ENCODE results near the gene HEBP1. TPM values are rescaled to one million over a fixed set of nuclear protein-coding genes. Genes with fewer than 3 reads are reported as not detected.

The HEBP1 gene
- total and polyA plus RNA-seq, 2 donors from 2014 or later: 66.8 to 142 TPM

DNA sequence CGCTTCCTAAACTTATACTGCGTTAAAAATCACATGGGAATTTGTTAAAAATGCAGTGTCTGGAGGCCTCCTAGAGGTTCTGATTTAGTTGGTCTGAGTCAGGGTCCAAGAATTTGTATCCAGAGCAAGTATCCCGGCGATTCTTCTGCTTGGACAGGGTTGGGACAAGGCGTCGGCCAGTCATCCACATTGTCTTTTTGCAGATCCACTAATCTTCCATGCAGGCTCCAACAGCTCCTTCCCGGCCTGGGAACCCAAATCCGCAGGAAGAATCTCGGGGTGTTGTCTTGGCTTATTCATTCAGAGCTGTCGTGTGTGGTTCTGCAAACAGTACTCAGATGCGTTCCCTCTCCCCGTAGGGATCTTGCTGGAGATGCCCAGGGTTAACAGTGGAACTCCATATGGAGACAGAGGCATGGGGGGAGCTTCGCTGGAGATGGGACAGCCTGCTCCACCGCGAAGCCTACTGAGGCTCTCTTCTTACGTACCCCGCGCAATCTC, 73.4 kb downstream of the HEBP1 start:
- no peak for DNase-seq
- no peaks in the 10 kb centered on the region for H3K36me3 ChIP-seq (ENCODE audit: control insufficient read depth in 2 of 3, insufficient read depth in 3 of 3, low read length in 3 of 3)
- TF ChIP-seq CTCF (IDR thresholded peaks at IDR 0.05; ENCODE audit: borderline replicate concordance, extremely low read depth, insufficient read depth): no peak
- peak overlapping the region in 1 of 3 donors; percentile 58 for H3K4me3 ChIP-seq (ENCODE audit: low read length in 3 of 3)
- intact Hi-C loops (cut with DNase I): no loop called here
- no peak for FAIRE-seq
- no peaks in the 10 kb centered on the region for H3K27me3 ChIP-seq (ENCODE audit: control insufficient read depth, insufficient read depth, low read length)
- no peak overlapping the region for H3K27ac ChIP-seq (ENCODE audit: low read depth in 2 of 2, low read length in 2 of 2)
- no peaks in the 10 kb centered on the region for H3K9me3 ChIP-seq (ENCODE audit: control insufficient read depth in 2 of 3, insufficient read depth in 1 of 3, low read length in 3 of 3)
- H3K9ac ChIP-seq (ENCODE audit: low read length in 3 of 3): no peak overlapping the region
- no peaks in the 10 kb centered on the region for H3K4me1 ChIP-seq (ENCODE audit: control insufficient read depth in 2 of 3, insufficient read depth in 2 of 3, low read depth in 1 of 3, low read length in 3 of 3)

DNA sequence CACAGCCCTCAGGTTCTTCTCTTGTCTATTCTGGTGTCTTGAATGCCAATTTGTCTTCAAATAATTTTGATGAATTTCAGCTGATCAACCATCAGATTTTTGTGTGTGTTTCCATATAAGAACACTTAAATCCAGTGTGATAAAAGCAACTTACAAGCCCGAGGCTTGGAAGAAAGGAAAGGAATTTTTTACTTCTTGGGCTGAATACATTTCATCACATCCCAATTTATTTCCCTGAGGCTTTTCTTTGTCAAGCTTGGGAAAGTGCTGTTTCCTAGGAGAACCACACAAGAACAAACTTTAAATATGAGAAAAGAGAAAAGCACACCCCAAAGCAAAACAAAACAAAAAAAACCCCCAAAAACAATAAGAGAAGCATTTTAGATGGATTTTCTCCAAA, 74.7 kb downstream of the HEBP1 start:
- H3K4me3 ChIP-seq (ENCODE audit: low read length in 3 of 3): no peak overlapping the region
- H3K36me3 ChIP-seq (ENCODE audit: control insufficient read depth in 2 of 3, insufficient read depth in 3 of 3, low read length in 3 of 3): no peaks in the 10 kb centered on the region
- FAIRE-seq (no peak), DNase-seq (no peak)
- no peaks in the 10 kb centered on the region for H3K9me3 ChIP-seq (ENCODE audit: control insufficient read depth in 2 of 3, insufficient read depth in 1 of 3, low read length in 3 of 3)
- no peak for TF ChIP-seq CTCF (IDR thresholded peaks at IDR 0.05; ENCODE audit: borderline replicate concordance, extremely low read depth, insufficient read depth)
- intact Hi-C loops (cut with DNase I): no loop called here
- no peak overlapping the region for H3K27ac ChIP-seq (ENCODE audit: low read depth in 2 of 2, low read length in 2 of 2)
- no peaks in the 10 kb centered on the region for H3K4me1 ChIP-seq (ENCODE audit: control insufficient read depth in 2 of 3, insufficient read depth in 2 of 3, low read depth in 1 of 3, low read length in 3 of 3)
- H3K27me3 ChIP-seq (ENCODE audit: control insufficient read depth, insufficient read depth, low read length): no peaks in the 10 kb centered on the region
- no peak overlapping the region for H3K9ac ChIP-seq (ENCODE audit: low read length in 3 of 3)

Other genes with a start within 250 kb of the HEBP1 start
- gene APOLD1, start 214.6 kb downstream of the HEBP1 start, total RNA-seq: 18.9 TPM
- gene APOLD1, start 214.6 kb downstream of the HEBP1 start, polyA plus RNA-seq (ENCODE audit: insufficient read depth, low read depth, low replicate concordance): 4.5 TPM
- 50.9 TPM for gene DDX47, start 186.9 kb downstream of the HEBP1 start, total RNA-seq
- 35.1 TPM for gene DDX47, start 186.9 kb downstream of the HEBP1 start, polyA plus RNA-seq (ENCODE audit: insufficient read depth, low read depth, low replicate concordance)
- gene GPRC5A, start 108.7 kb downstream of the HEBP1 start, total RNA-seq: 60.6 TPM
- 6.3 TPM for gene GPRC5A, start 108.7 kb downstream of the HEBP1 start, polyA plus RNA-seq (ENCODE audit: insufficient read depth, low read depth, low replicate concordance)
- 0.25 TPM for gene GPRC5D, start 48.1 kb downstream of the HEBP1 start, total RNA-seq
- not detected for gene GPRC5D, start 48.1 kb downstream of the HEBP1 start, polyA plus RNA-seq (ENCODE audit: insufficient read depth, low read depth, low replicate concordance)
- 9.6 TPM for gene FAM234B, start 44.1 kb upstream of the HEBP1 start, total RNA-seq
- 9.6 TPM for gene FAM234B, start 44.1 kb upstream of the HEBP1 start, polyA plus RNA-seq (ENCODE audit: insufficient read depth, low read depth, low replicate concordance)
- 0.19 TPM for gene GSG1, start 103.4 kb upstream of the HEBP1 start, total RNA-seq
- 0.34 TPM for gene GSG1, start 103.4 kb upstream of the HEBP1 start, polyA plus RNA-seq (ENCODE audit: insufficient read depth, low read depth, low replicate concordance)
- 431 TPM for gene EMP1, start 196.5 kb upstream of the HEBP1 start, total RNA-seq
- gene EMP1, start 196.5 kb upstream of the HEBP1 start, polyA plus RNA-seq (ENCODE audit: insufficient read depth, low read depth, low replicate concordance): 45.1 TPM